Measurements from ENCODE around the gene SLC66A2.

Gene SLC66A2

GRCh38 chr18:79948719-79949411 is 2.6 kb downstream of the SLC66A2 start:
- no peak overlapping the region for H3K4me3 ChIP-seq (ENCODE audit: low read depth, low read length)
- ChIA-PET POLR2A (no interaction called here), CTCF (no interaction called here)
- no peak for DNase-seq (ENCODE audit: low read depth, low spot score)
- TF ChIP-seq CTCF (IDR thresholded peaks at IDR 0.05; ENCODE audit: insufficient read depth, low read length, missing control alignments): no peak

GRCh38 chr18:79947881-79948610 is 3.4 kb downstream of the SLC66A2 start:
- ChIA-PET POLR2A (no interaction called here), CTCF (no interaction called here)
- no peak overlapping the region for H3K4me3 ChIP-seq (ENCODE audit: low read depth, low read length)
- no peak for DNase-seq (ENCODE audit: low read depth, low spot score)
- no peak for TF ChIP-seq CTCF (IDR thresholded peaks at IDR 0.05; ENCODE audit: insufficient read depth, low read length, missing control alignments)

GRCh38 chr18:79947054-79947755 is 4.2 kb downstream of the SLC66A2 start:
- no peak for TF ChIP-seq CTCF (IDR thresholded peaks at IDR 0.05; ENCODE audit: insufficient read depth, low read length, missing control alignments)
- H3K4me3 ChIP-seq (ENCODE audit: low read depth, low read length): no peak overlapping the region
- DNase-seq (ENCODE audit: low read depth, low spot score): no peak
- ChIA-PET CTCF (no interaction called here), POLR2A (no interaction called here)

- CTCF ChIA-PET: interaction anchor here (0.9 kb wide), 1 partner anchor 261 kb away, joined by 4 read pairs; no protein-coding TSS in a partner anchor
These were observed 6.1 kb downstream of the SLC66A2 start for GRCh38 chr18:79945118-79946042.

GRCh38 chr18:79944746-79945117 is 6.7 kb downstream of the SLC66A2 start:
- POLR2A ChIA-PET: no interaction called here
- DNase-seq (ENCODE audit: low read depth, low spot score): no peak
- no peak for TF ChIP-seq CTCF (IDR thresholded peaks at IDR 0.05; ENCODE audit: insufficient read depth, low read length, missing control alignments)
- CTCF ChIA-PET: no interaction called here
- H3K4me3 ChIP-seq (ENCODE audit: low read depth, low read length): no peak overlapping the region

More at GRCh38 chr18:79945118-79946042, 6.1 kb downstream of the SLC66A2 start:
- H3K4me3 ChIP-seq (ENCODE audit: low read depth, low read length): no peak overlapping the region
- no peak for TF ChIP-seq CTCF (IDR thresholded peaks at IDR 0.05; ENCODE audit: insufficient read depth, low read length, missing control alignments)
- no peak for DNase-seq (ENCODE audit: low read depth, low spot score)
- POLR2A ChIA-PET: no interaction called here
